ENCODE results near the gene GAD1.

GAD1 gene

DNA sequence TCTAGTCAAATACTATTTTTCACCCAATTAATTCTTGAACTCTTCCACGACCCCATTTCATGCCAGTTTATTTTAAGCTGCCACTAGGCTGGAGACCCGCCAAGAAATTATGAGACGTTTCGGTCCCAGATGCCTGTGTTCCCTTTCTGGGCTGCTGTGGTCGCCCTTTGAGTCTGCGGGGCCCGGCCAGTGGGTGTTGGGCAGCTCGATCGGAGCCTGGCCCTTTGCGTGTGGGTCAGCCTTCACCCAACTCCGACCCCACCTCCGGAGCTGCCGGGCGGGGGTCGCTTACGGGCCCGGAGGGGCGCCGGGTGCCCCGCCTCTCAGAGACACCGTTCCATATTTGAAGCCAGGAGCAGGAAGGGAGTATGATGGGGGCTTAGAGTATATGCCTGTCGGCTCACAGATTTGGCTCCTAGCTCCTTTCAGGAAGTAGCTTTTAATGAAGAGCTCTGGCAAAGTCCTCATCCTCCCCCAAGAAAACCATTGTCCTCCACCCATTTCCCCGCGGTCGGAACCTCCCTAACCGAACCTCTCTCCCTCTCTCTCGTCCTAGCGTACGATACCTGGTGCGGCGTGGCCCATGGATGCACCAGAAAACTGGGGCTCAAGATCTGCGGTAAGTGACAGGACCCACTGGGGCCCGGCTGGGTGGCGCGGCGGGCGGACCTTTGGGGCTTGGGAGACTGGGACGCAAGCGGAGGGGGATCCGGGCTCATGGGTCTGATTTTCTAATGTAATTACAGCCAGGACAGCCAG lies 5.0 kb downstream of the GAD1 start:
- H3K36me3 ChIP-seq, result no peaks in the 10 kb centered on the region
- H3K9ac ChIP-seq, result no peak overlapping the region
- H3K4me2 ChIP-seq, result peak overlapping the region in 10 of 11 experiments; percentile 18 to 56 (median 48); a peak in 18 of 22 replicates
- peaks cover 0 to 42% (median 8%) of the 10 kb centered on the region in 11 experiments; a peak in 12 of 22 replicates for H4K20me1 ChIP-seq
- H3K4me1 ChIP-seq, result peaks cover 8 to 33% (median 25%) of the 10 kb centered on the region in 10 experiments; a peak in 19 of 20 replicates
- H3K27ac ChIP-seq, result no peak overlapping the region
- H3K27me3 ChIP-seq, result peaks cover 92 to 100% (median 99%) of the 10 kb centered on the region in 11 experiments
- TF ChIP-seq Cebpa-rat (IDR thresholded peaks at IDR 0.05), result no peak
- H3K4me3 ChIP-seq, result peak overlapping the region in 3 of 10 experiments; percentile 13 to 17 (median 13); a peak in 4 of 20 replicates
- H3K9me3 ChIP-seq (replicated peaks in 1 of 11), result peaks cover 19 to 59% (median 40%) of the 10 kb centered on the region in 11 experiments

DNA sequence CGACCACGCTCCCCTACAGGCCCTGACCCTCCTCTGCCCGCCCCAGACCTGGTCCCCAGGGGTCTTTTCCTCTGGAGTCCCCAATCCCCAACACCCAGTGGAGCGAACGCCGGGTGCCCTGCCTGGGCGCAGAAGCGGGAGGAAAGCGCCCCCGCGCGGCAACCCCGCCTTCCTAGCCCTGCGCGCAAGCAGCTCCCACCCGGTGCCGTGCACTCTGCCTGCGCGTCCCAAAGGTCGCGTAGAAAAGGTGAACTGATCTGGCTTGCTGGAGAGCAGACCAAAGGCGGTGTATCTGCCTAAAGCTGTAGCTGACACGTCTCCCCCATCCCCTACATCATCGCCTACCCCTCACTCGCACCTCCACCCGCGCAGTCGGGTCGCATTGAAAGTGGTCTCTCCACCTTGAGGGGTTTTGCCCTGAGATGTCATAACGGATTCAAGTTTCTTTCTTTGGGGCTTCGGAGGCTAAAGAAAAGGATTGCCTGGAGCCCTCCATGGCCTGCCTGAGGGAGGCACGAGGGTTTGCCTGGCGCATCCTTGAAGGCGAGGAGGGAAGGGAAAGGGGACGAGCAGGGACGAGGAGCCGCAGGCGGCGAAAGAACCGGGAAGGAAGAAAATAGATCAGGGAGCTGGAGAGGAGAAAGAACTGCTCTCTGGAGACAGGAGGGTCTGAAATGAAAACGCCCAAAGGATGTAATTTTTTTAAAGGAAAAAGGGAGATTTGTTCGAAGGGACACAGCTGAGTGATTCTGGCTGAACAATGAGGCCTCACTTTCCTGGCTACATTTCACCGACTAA lies 5.8 kb downstream of the GAD1 start:
- Histone ChIP-seq H4K20me1 (peaks cover 0 to 41% (median 6%) of the 10 kb centered on the region in 11 experiments; a peak in 12 of 22 replicates), H3K4me1 (peaks cover 4 to 26% (median 17%) of the 10 kb centered on the region in 10 experiments; a peak in 19 of 20 replicates), H3K9ac (no peak overlapping the region), H3K9me3 (replicated peaks in 1 of 11) (peaks cover 19 to 56% (median 38%) of the 10 kb centered on the region in 11 experiments), H3K27ac (no peak overlapping the region), H3K27me3 (peaks cover 92 to 100% (median 99%) of the 10 kb centered on the region in 11 experiments), H3K4me2 (no peak overlapping the region), H3K36me3 (no peaks in the 10 kb centered on the region), H3K4me3 (peak overlapping the region in 3 of 10 experiments; percentile 13 to 19 (median 13); a peak in 3 of 20 replicates)
- TF ChIP-seq Cebpa-rat (IDR thresholded peaks at IDR 0.05), result no peak

DNA sequence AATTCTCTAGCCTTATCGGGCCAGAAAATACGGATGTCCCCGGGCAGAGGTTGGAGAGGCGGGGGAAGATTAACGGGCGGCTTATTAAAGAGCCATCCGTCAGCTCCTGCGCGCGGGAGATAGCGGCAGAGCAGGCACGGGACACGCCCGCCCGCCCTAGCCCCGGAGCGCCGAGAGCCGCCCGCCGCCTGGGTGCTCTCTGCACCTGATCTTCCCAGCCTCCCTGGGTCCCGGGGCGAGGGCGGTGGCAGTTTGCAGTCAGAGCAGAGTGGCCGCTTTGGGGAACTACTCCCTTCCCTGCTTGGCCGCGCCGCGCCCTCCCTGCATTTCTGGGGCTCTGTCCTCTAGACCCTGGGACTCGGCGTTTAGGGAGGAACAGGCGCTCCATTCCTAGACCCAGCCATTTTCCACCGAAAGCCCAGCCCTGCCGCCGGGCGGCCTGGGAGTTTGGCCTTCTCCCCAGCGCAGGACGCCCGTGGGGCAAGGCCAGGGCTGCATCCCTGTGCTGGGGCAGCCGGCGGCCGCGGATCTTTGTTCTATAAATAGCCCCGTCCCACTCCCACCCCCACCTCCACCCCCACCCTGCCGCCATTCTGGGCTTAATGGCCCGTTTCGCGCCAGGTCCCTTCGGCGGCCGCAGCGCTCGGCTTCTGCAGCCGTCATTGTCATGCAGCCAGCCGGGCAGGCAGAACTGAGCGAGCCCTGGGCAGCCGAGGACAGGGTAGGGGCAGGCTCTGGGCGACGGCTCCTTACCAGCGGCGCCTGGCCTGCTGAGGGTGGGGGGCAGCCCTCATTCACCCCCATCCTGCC lies 6.6 kb downstream of the GAD1 start:
- H3K36me3 ChIP-seq, result no peaks in the 10 kb centered on the region
- peaks cover 84 to 100% (median 99%) of the 10 kb centered on the region in 11 experiments for H3K27me3 ChIP-seq
- peaks cover 0 to 36% (median 3%) of the 10 kb centered on the region in 11 experiments; a peak in 10 of 22 replicates for H4K20me1 ChIP-seq
- no peak overlapping the region for H3K9ac ChIP-seq
- TF ChIP-seq Cebpa-rat (IDR thresholded peaks at IDR 0.05), result no peak
- H3K9me3 ChIP-seq (replicated peaks in 1 of 11), result peaks cover 19 to 50% (median 37%) of the 10 kb centered on the region in 11 experiments
- peak overlapping the region in 3 of 11 experiments; percentile 1 to 32 (median 25); a peak in 1 of 22 replicates for H3K4me2 ChIP-seq
- no peak overlapping the region for H3K27ac ChIP-seq
- H3K4me3 ChIP-seq, result peak overlapping the region in 1 of 10 experiments; percentile 15; a peak in 1 of 20 replicates
- H3K4me1 ChIP-seq, result peaks cover 0 to 23% (median 15%) of the 10 kb centered on the region in 10 experiments; a peak in 13 of 20 replicates

GRCh38 chr2:170823898-170824215 lies 7.2 kb downstream of the GAD1 start:
- H3K4me2 ChIP-seq, result peak overlapping the region in 4 of 11 experiments; percentile 1 to 32 (median 19); a peak in 1 of 22 replicates
- H3K4me1 ChIP-seq, result peaks cover 0 to 23% (median 15%) of the 10 kb centered on the region in 10 experiments; a peak in 13 of 20 replicates
- H3K36me3 ChIP-seq, result no peaks in the 10 kb centered on the region
- peaks cover 0 to 33% (median 3%) of the 10 kb centered on the region in 11 experiments; a peak in 9 of 22 replicates for H4K20me1 ChIP-seq
- H3K9ac ChIP-seq, result no peak overlapping the region
- TF ChIP-seq Cebpa-rat (IDR thresholded peaks at IDR 0.05), result no peak
- 0 out of 20 replicates have a peak overlapping the region, but pooled peaks of 1 of the 10 experiments have one; percentile 15 for H3K4me3 ChIP-seq
- no peak overlapping the region for H3K27ac ChIP-seq
- peaks cover 19 to 44% (median 33%) of the 10 kb centered on the region in 11 experiments for H3K9me3 ChIP-seq (replicated peaks in 1 of 11)
- peaks cover 79 to 100% (median 96%) of the 10 kb centered on the region in 11 experiments for H3K27me3 ChIP-seq

- peaks cover 0 to 33% (median 0%) of the 10 kb centered on the region in 11 experiments; a peak in 8 of 22 replicates for H4K20me1 ChIP-seq
- no peaks in the 10 kb centered on the region for H3K36me3 ChIP-seq
- H3K9me3 ChIP-seq (replicated peaks in 1 of 11), result peaks cover 19 to 43% (median 31%) of the 10 kb centered on the region in 11 experiments
- no peak for TF ChIP-seq Cebpa-rat (IDR thresholded peaks at IDR 0.05)
- H3K27me3 ChIP-seq, result peaks cover 72 to 97% (median 89%) of the 10 kb centered on the region in 11 experiments
- no peak overlapping the region for H3K4me2 ChIP-seq
- H3K27ac ChIP-seq, result no peak overlapping the region
- no peak overlapping the region for H3K9ac ChIP-seq
- peaks cover 0 to 23% (median 15%) of the 10 kb centered on the region in 10 experiments; a peak in 13 of 20 replicates for H3K4me1 ChIP-seq
- no peak overlapping the region for H3K4me3 ChIP-seq
These were observed 7.9 kb downstream of the GAD1 start for GRCh38 chr2:170824526-170825015.

DNA sequence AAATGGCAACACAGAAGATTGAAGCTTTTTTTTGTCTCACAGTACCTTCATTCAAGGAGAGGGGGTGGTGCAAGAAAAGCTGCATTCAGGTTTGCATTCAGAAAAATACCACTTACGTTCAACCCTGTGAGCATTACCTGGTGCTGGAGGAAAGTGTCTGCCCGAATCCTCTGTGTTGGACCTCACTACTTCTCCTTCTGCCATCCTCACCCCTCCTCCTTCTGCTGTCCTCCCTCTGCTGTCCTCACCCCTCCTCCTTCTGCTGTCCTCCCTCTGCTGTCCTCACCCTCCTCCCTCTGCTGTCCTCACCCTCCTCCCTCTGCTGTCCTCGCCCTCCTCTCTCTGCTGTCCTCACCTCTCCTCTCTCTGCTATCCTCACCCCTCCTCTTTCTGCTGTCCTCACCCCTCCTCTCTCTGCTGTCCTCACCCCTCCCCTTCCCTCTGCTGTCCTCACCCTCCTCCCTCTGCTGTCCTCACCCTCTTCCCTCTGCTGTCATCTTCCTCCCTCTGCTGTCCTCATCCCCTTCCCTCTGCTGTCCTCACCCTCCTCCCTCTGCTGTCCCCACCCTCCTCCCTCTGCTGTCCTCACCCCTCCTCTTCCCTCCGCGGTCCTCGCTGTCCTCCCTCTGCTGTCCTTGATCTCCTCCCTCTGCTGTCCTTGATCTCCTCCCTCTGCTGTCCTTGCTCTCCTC lies 11.3 kb downstream of the GAD1 start:
- TF ChIP-seq Cebpa-rat (IDR thresholded peaks at IDR 0.05), result no peak
- H4K20me1 ChIP-seq, result peaks cover 0 to 16% (median 0%) of the 10 kb centered on the region in 11 experiments; a peak in 5 of 22 replicates

DNA sequence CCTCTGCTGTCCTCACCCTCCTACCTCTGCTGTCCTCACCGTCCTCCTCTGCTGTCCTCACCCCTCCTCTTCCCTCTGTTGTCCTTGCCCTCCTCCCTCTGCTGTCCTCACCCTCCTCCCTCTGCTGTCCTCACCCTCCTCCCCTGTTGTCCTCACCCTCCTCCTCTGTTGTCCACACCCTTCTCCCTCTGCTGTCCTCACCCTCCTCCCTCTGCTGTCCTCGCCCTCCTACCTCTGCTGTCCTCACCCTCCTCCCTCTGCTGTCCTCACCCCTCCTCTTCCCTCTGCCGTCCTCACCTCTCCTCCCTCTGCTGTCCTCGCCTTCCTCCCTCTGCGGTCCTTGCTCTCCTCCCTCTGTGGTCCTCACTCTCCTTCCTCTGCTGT lies 11.8 kb downstream of the GAD1 start:
- Histone ChIP-seq H4K20me1 (peaks cover 0 to 14% (median 0%) of the 10 kb centered on the region in 11 experiments; a peak in 5 of 22 replicates), H3K4me2 (no peak overlapping the region), H3K4me3 (no peak overlapping the region), H3K9me3 (replicated peaks in 1 of 11) (peaks cover 0 to 7% (median 6%) of the 10 kb centered on the region in 11 experiments; a peak in 6 of 22 replicates), H3K4me1 (peaks cover 0 to 5% (median 0%) of the 10 kb centered on the region in 10 experiments; a peak in 3 of 20 replicates), H3K36me3 (no peaks in the 10 kb centered on the region), H3K27ac (no peak overlapping the region), H3K27me3 (peaks cover 32 to 61% (median 49%) of the 10 kb centered on the region in 11 experiments), H3K9ac (no peak overlapping the region)
- no peak for TF ChIP-seq Cebpa-rat (IDR thresholded peaks at IDR 0.05)

More for the DNA sequence above, 11.3 kb downstream of the GAD1 start:
- Histone ChIP-seq H3K4me1 (peaks cover 0 to 5% (median 0%) of the 10 kb centered on the region in 10 experiments; a peak in 4 of 20 replicates), H3K9me3 (replicated peaks in 1 of 11) (peaks cover 4 to 12% (median 9%) of the 10 kb centered on the region in 11 experiments; a peak in 21 of 22 replicates), H3K36me3 (no peaks in the 10 kb centered on the region), H3K27ac (no peak overlapping the region), H3K4me3 (no peak overlapping the region), H3K9ac (no peak overlapping the region), H3K4me2 (no peak overlapping the region), H3K27me3 (peaks cover 37 to 67% (median 55%) of the 10 kb centered on the region in 11 experiments)
